Measurements from ENCODE around the gene RUNX2. TPM values are rescaled to one million over a fixed set of nuclear protein-coding genes. Genes with fewer than 3 reads are reported as not detected.

Gene RUNX2
- total RNA-seq, 1 donor from 2014 or later = 0.52 TPM

DNA sequence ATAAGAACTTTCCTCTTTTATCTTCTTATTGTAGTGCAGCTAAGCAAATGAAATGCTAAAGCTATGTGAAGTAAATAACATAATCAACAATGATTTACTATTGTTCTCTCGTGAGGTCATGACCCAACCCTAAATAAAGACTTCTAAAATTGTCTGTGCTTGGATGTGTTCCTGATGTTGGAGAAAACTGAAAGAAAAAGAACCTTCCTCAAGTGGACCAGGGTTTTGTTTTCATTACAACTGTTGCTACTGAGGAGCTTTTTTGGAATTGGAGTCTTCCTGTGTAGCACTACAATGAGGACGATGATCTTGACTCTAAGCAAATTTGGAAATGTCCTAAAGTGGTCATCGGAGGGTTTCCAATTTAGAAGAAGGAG lies 109.3 kb downstream of the RUNX2 start:
- H3K27ac ChIP-seq (ENCODE audit: low read depth, low read length) = peak overlapping the region; percentile 36
- no peaks in the 10 kb centered on the region for H3K27me3 ChIP-seq (ENCODE audit: control insufficient read depth in 3 of 3, insufficient read depth in 3 of 3, low read length in 3 of 3)
- peaks cover 0 to 7% (median 0%) of the 10 kb centered on the region in 3 donors for H3K4me1 ChIP-seq (ENCODE audit: control insufficient read depth in 3 of 3, insufficient read depth in 3 of 3, low read length in 3 of 3)
- no peaks in the 10 kb centered on the region for H3K9me3 ChIP-seq (ENCODE audit: control insufficient read depth in 3 of 3, low read length in 3 of 3)
- H3K36me3 ChIP-seq (ENCODE audit: control insufficient read depth in 3 of 3, insufficient read depth in 3 of 3, low read length in 3 of 3) = no peaks in the 10 kb centered on the region
- H3K9ac ChIP-seq (ENCODE audit: low read depth in 1 of 3, low read length in 3 of 3) = no peak overlapping the region
- no peak overlapping the region for H3K4me3 ChIP-seq (ENCODE audit: low read length in 3 of 3)

GRCh38 chr6:45438151-45438550 lies 110.0 kb downstream of the RUNX2 start:
- Histone ChIP-seq H3K9me3 (ENCODE audit: control insufficient read depth in 3 of 3, low read length in 3 of 3) (no peaks in the 10 kb centered on the region), H3K9ac (ENCODE audit: low read depth in 1 of 3, low read length in 3 of 3) (no peak overlapping the region), H3K27ac (ENCODE audit: low read depth, low read length) (no peak overlapping the region), H3K27me3 (ENCODE audit: control insufficient read depth in 3 of 3, insufficient read depth in 3 of 3, low read length in 3 of 3) (no peaks in the 10 kb centered on the region), H3K4me3 (ENCODE audit: low read length in 3 of 3) (no peak overlapping the region), H3K4me1 (ENCODE audit: control insufficient read depth in 3 of 3, insufficient read depth in 3 of 3, low read length in 3 of 3) (peaks cover 0 to 7% (median 0%) of the 10 kb centered on the region in 3 donors), H3K36me3 (ENCODE audit: control insufficient read depth in 3 of 3, insufficient read depth in 3 of 3, low read length in 3 of 3) (no peaks in the 10 kb centered on the region)

GRCh38 chr6:45438849-45439406 lies 110.8 kb downstream of the RUNX2 start:
- Histone ChIP-seq H3K9ac (ENCODE audit: low read depth in 1 of 3, low read length in 3 of 3) (no peak overlapping the region), H3K4me1 (ENCODE audit: control insufficient read depth in 3 of 3, insufficient read depth in 3 of 3, low read length in 3 of 3) (peaks cover 0 to 7% (median 0%) of the 10 kb centered on the region in 3 donors), H3K27ac (ENCODE audit: low read depth, low read length) (no peak overlapping the region), H3K9me3 (ENCODE audit: control insufficient read depth in 3 of 3, low read length in 3 of 3) (no peaks in the 10 kb centered on the region), H3K4me3 (ENCODE audit: low read length in 3 of 3) (no peak overlapping the region), H3K27me3 (ENCODE audit: control insufficient read depth in 3 of 3, insufficient read depth in 3 of 3, low read length in 3 of 3) (no peaks in the 10 kb centered on the region), H3K36me3 (ENCODE audit: control insufficient read depth in 3 of 3, insufficient read depth in 3 of 3, low read length in 3 of 3) (no peaks in the 10 kb centered on the region)

DNA sequence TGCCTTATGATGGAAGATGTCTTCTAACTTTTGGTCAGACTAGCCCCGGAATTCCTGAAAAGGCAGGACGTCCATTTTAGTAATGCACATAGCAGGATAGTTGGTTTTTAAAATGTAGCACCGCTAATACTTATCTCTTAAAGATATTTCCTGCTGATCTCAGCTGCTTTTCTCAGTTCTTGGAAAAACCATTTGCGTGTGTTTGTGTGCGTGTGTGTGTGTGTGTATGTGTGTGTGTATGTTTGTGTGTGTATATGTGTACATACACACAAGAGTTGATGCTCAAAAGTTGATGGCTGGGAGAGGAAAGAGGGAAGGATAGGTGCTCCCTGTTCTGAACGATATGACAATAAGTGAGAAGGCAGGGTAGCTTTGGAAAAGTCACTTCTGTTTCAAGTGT lies 111.3 kb downstream of the RUNX2 start:
- Histone ChIP-seq H3K9ac (ENCODE audit: low read depth in 1 of 3, low read length in 3 of 3) (no peak overlapping the region), H3K27me3 (ENCODE audit: control insufficient read depth in 3 of 3, insufficient read depth in 3 of 3, low read length in 3 of 3) (no peaks in the 10 kb centered on the region), H3K36me3 (ENCODE audit: control insufficient read depth in 3 of 3, insufficient read depth in 3 of 3, low read length in 3 of 3) (no peaks in the 10 kb centered on the region), H3K4me1 (ENCODE audit: control insufficient read depth in 3 of 3, insufficient read depth in 3 of 3, low read length in 3 of 3) (peaks cover 0 to 7% (median 0%) of the 10 kb centered on the region in 3 donors), H3K9me3 (ENCODE audit: control insufficient read depth in 3 of 3, low read length in 3 of 3) (no peaks in the 10 kb centered on the region), H3K4me3 (ENCODE audit: low read length in 3 of 3) (no peak overlapping the region), H3K27ac (ENCODE audit: low read depth, low read length) (no peak overlapping the region)

- Histone ChIP-seq H3K9me3 (ENCODE audit: control insufficient read depth in 3 of 3, low read length in 3 of 3) (no peaks in the 10 kb centered on the region), H3K4me3 (ENCODE audit: low read length in 3 of 3) (no peak overlapping the region), H3K4me1 (ENCODE audit: control insufficient read depth in 3 of 3, insufficient read depth in 3 of 3, low read length in 3 of 3) (peaks cover 0 to 7% (median 0%) of the 10 kb centered on the region in 3 donors)
Observed at GRCh38 chr6:45439861-45440388, 111.8 kb downstream of the RUNX2 start.

GRCh38 chr6:45441851-45442453 lies 113.8 kb downstream of the RUNX2 start:
- Histone ChIP-seq H3K36me3 (ENCODE audit: control insufficient read depth in 3 of 3, insufficient read depth in 3 of 3, low read length in 3 of 3) (no peaks in the 10 kb centered on the region), H3K4me3 (ENCODE audit: low read length in 3 of 3) (no peak overlapping the region), H3K27me3 (ENCODE audit: control insufficient read depth in 3 of 3, insufficient read depth in 3 of 3, low read length in 3 of 3) (no peaks in the 10 kb centered on the region), H3K4me1 (ENCODE audit: control insufficient read depth in 3 of 3, insufficient read depth in 3 of 3, low read length in 3 of 3) (peaks cover 6 to 18% (median 16%) of the 10 kb centered on the region in 3 donors), H3K9me3 (ENCODE audit: control insufficient read depth in 3 of 3, low read length in 3 of 3) (no peaks in the 10 kb centered on the region), H3K27ac (ENCODE audit: low read depth, low read length) (no peak overlapping the region), H3K9ac (ENCODE audit: low read depth in 1 of 3, low read length in 3 of 3) (no peak overlapping the region)

More at GRCh38 chr6:45439861-45440388, 111.8 kb downstream of the RUNX2 start:
- no peak overlapping the region for H3K27ac ChIP-seq (ENCODE audit: low read depth, low read length)
- H3K9ac ChIP-seq (ENCODE audit: low read depth in 1 of 3, low read length in 3 of 3) = no peak overlapping the region
- no peaks in the 10 kb centered on the region for H3K36me3 ChIP-seq (ENCODE audit: control insufficient read depth in 3 of 3, insufficient read depth in 3 of 3, low read length in 3 of 3)
- H3K27me3 ChIP-seq (ENCODE audit: control insufficient read depth in 3 of 3, insufficient read depth in 3 of 3, low read length in 3 of 3) = no peaks in the 10 kb centered on the region

- Histone ChIP-seq H3K4me3 (ENCODE audit: low read length in 3 of 3) (no peak overlapping the region), H3K27ac (ENCODE audit: low read depth, low read length) (no peak overlapping the region), H3K9me3 (ENCODE audit: control insufficient read depth in 3 of 3, low read length in 3 of 3) (no peaks in the 10 kb centered on the region), H3K36me3 (ENCODE audit: control insufficient read depth in 3 of 3, insufficient read depth in 3 of 3, low read length in 3 of 3) (no peaks in the 10 kb centered on the region), H3K4me1 (ENCODE audit: control insufficient read depth in 3 of 3, insufficient read depth in 3 of 3, low read length in 3 of 3) (peaks cover 6 to 20% (median 16%) of the 10 kb centered on the region in 3 donors), H3K27me3 (ENCODE audit: control insufficient read depth in 3 of 3, insufficient read depth in 3 of 3, low read length in 3 of 3) (no peaks in the 10 kb centered on the region), H3K9ac (ENCODE audit: low read depth in 1 of 3, low read length in 3 of 3) (no peak overlapping the region)
Observed at GRCh38 chr6:45442716-45443115, 114.6 kb downstream of the RUNX2 start.

DNA sequence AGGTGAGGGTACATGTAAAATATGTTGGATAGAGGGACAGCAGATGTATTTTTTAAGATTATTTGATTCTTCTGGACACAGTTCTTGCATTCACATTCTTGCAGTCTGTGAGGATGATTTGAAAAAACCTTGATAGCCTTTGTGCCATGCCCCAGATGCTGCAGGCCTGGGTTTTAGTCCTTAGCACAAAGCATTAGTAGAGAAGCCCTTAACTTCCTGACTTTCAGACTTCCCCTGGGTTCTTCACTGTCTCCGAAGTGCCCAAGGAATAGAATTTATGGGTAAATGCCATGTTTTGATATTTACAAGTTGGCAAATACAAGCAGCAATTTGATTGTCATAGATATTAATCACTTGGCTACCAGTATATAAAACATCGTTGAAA lies 117.2 kb downstream of the RUNX2 start:
- H3K4me1 ChIP-seq (ENCODE audit: control insufficient read depth in 3 of 3, insufficient read depth in 3 of 3, low read length in 3 of 3) = peaks cover 9 to 20% (median 13%) of the 10 kb centered on the region in 3 donors
- H3K27me3 ChIP-seq (ENCODE audit: control insufficient read depth in 3 of 3, insufficient read depth in 3 of 3, low read length in 3 of 3) = peaks cover 0 to 3% (median 0%) of the 10 kb centered on the region in 3 donors
- H3K36me3 ChIP-seq (ENCODE audit: control insufficient read depth in 3 of 3, insufficient read depth in 3 of 3, low read length in 3 of 3) = no peaks in the 10 kb centered on the region
- peak overlapping the region in 1 of 3 donors; percentile 40 for H3K9ac ChIP-seq (ENCODE audit: low read depth in 1 of 3, low read length in 3 of 3)
- H3K27ac ChIP-seq (ENCODE audit: low read depth, low read length) = peak overlapping the region; percentile 70
- peak overlapping the region in 1 of 3 donors; percentile 65 for H3K4me3 ChIP-seq (ENCODE audit: low read length in 3 of 3)
- no peaks in the 10 kb centered on the region for H3K9me3 ChIP-seq (ENCODE audit: control insufficient read depth in 3 of 3, low read length in 3 of 3)

- peak overlapping the region; percentile 70 for H3K27ac ChIP-seq (ENCODE audit: low read depth, low read length)
- no peaks in the 10 kb centered on the region for H3K36me3 ChIP-seq (ENCODE audit: control insufficient read depth in 3 of 3, insufficient read depth in 3 of 3, low read length in 3 of 3)
- H3K4me3 ChIP-seq (ENCODE audit: low read length in 3 of 3) = peak overlapping the region; percentile 52 to 65 (median 55)
- H3K9ac ChIP-seq (ENCODE audit: low read depth in 1 of 3, low read length in 3 of 3) = peak overlapping the region in 1 of 3 donors; percentile 40
- no peaks in the 10 kb centered on the region for H3K9me3 ChIP-seq (ENCODE audit: control insufficient read depth in 3 of 3, low read length in 3 of 3)
- H3K4me1 ChIP-seq (ENCODE audit: control insufficient read depth in 3 of 3, insufficient read depth in 3 of 3, low read length in 3 of 3) = peaks cover 9 to 20% (median 13%) of the 10 kb centered on the region in 3 donors
- H3K27me3 ChIP-seq (ENCODE audit: control insufficient read depth in 3 of 3, insufficient read depth in 3 of 3, low read length in 3 of 3) = peaks cover 0 to 3% (median 0%) of the 10 kb centered on the region in 3 donors
Observed at GRCh38 chr6:45445749-45446549, 117.8 kb downstream of the RUNX2 start.

- Histone ChIP-seq H3K4me1 (ENCODE audit: control insufficient read depth in 3 of 3, insufficient read depth in 3 of 3, low read length in 3 of 3) (peaks cover 9 to 20% (median 13%) of the 10 kb centered on the region in 3 donors), H3K36me3 (ENCODE audit: control insufficient read depth in 3 of 3, insufficient read depth in 3 of 3, low read length in 3 of 3) (no peaks in the 10 kb centered on the region), H3K27ac (ENCODE audit: low read depth, low read length) (no peak overlapping the region), H3K9me3 (ENCODE audit: control insufficient read depth in 3 of 3, low read length in 3 of 3) (no peaks in the 10 kb centered on the region), H3K9ac (ENCODE audit: low read depth in 1 of 3, low read length in 3 of 3) (no peak overlapping the region), H3K4me3 (ENCODE audit: low read length in 3 of 3) (no peak overlapping the region), H3K27me3 (ENCODE audit: control insufficient read depth in 3 of 3, insufficient read depth in 3 of 3, low read length in 3 of 3) (peaks cover 0 to 3% (median 0%) of the 10 kb centered on the region in 3 donors)
Observed at GRCh38 chr6:45447005-45447404, 118.9 kb downstream of the RUNX2 start.

All from skeletal muscle tissue (tissue), 4 donors.